ENCODE measurements around the gene C1GALT1.

C1GALT1 gene

GRCh38 chr7:7271094-7271874 lies 88.9 kb downstream of the C1GALT1 start:
- DNase-seq: no peak
- H3K36me3 Mint-ChIP-seq (ENCODE audit: low read depth): no peaks in the 10 kb centered on the region
- no peaks in the 10 kb centered on the region for H3K4me1 Mint-ChIP-seq
- no peaks in the 10 kb centered on the region for H3K27me3 Mint-ChIP-seq (ENCODE audit: low read depth, poor library complexity)
- no peak for TF ChIP-seq CTCF (IDR thresholded peaks at IDR 0.05)
- no peak overlapping the region for H3K27ac Mint-ChIP-seq
- H3K9me3 Mint-ChIP-seq: no peaks in the 10 kb centered on the region
- no peak overlapping the region for H3K4me3 Mint-ChIP-seq

DNA sequence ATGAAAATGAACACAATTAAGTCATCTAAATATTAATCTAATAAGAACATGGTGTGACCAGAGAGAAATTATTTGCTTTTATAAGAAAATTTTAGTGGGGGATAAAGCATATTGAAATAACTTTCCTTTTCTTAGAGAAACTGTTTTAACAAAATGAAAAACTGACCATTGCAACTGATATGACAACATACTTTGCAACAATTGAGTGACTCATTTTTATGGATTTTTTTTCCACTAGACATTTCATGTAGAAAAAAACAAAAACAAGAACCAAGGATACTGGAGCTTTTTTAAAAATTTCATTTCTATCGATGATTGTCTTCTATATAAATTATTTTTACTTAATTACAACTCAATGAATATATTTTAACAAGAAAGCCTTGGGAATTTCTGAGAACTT lies 90.0 kb downstream of the C1GALT1 start:
- no peak overlapping the region for H3K4me3 Mint-ChIP-seq
- H3K4me1 Mint-ChIP-seq: peaks cover 4% of the 10 kb centered on the region
- no peaks in the 10 kb centered on the region for H3K9me3 Mint-ChIP-seq
- H3K27ac Mint-ChIP-seq: no peak overlapping the region
- DNase-seq: no peak
- no peaks in the 10 kb centered on the region for H3K36me3 Mint-ChIP-seq (ENCODE audit: low read depth)
- H3K27me3 Mint-ChIP-seq (ENCODE audit: low read depth, poor library complexity): no peaks in the 10 kb centered on the region
- no peak for TF ChIP-seq CTCF (IDR thresholded peaks at IDR 0.05)

GRCh38 chr7:7274782-7275181 lies 92.4 kb downstream of the C1GALT1 start:
- TF ChIP-seq CTCF (IDR thresholded peaks at IDR 0.05): no peak
- DNase-seq: no peak
- Mint-ChIP-seq H3K27me3 (ENCODE audit: low read depth, poor library complexity) (peaks cover 3% of the 10 kb centered on the region), H3K4me3 (no peak overlapping the region), H3K27ac (no peak overlapping the region), H3K4me1 (peaks cover 4% of the 10 kb centered on the region), H3K9me3 (no peaks in the 10 kb centered on the region), H3K36me3 (ENCODE audit: low read depth) (no peaks in the 10 kb centered on the region)

DNA sequence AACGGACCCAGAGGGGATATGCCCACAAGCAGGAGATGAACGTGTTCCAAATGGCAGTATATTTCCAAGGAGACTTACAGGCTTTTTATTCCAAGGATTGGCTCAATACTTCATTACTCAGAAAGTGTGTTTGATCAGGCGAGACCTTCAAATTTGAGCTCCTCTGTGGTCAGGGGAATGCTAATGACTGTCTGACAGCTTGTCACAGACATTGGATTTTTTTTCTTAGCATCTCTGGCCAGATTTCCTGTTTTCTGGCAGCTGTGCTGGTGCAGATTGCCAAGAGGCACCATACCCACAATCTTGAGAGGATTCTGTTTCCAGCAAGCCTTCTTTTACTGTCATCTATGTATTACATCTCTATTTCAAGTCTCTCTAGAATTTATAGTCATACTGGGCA lies 93.8 kb downstream of the C1GALT1 start:
- no peak for TF ChIP-seq CTCF (IDR thresholded peaks at IDR 0.05)
- Mint-ChIP-seq H3K9me3 (peaks cover 11% of the 10 kb centered on the region), H3K4me1 (peaks cover 4% of the 10 kb centered on the region), H3K27me3 (ENCODE audit: low read depth, poor library complexity) (peaks cover 3% of the 10 kb centered on the region), H3K4me3 (no peak overlapping the region), H3K27ac (no peak overlapping the region), H3K36me3 (ENCODE audit: low read depth) (no peaks in the 10 kb centered on the region)
- DNase-seq: no peak

DNA sequence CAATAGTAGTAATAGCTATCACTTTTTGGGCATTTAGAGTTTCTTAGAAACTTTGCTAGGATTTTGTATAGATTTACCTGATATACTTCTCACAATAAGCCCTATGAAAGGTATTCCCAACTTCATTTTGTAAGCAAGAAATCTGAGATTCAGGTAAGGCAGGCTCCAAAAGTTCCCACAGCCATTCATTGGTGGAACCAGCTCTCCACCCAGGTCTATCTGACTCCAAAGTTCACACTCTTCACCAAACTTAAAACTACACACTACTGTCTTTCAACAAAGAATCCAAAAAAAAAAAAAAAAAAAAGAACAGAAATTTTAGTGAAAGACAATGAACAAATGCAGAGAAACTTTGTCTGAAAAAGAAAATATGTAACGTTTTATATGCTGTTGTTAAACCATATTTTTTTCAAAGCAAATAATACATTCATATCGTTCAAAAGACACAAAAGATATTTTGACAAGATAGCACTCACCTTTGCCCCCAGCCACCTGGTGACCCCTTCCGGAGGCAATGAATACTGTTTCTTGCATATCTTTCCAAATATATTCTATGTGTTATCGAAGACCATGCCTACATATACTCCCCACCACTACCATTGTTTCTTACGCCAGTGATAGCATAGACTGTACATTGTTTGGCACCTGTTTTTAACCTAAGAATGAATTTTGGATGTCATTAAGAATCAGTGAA lies 108.2 kb downstream of the C1GALT1 start:
- peaks cover 12% of the 10 kb centered on the region for H3K9me3 Mint-ChIP-seq
- H3K4me1 Mint-ChIP-seq: no peaks in the 10 kb centered on the region
- H3K36me3 Mint-ChIP-seq (ENCODE audit: low read depth): no peaks in the 10 kb centered on the region
- H3K4me3 Mint-ChIP-seq: no peak overlapping the region
- no peak for DNase-seq
- H3K27ac Mint-ChIP-seq: no peak overlapping the region
- no peak for TF ChIP-seq CTCF (IDR thresholded peaks at IDR 0.05)
- H3K27me3 Mint-ChIP-seq (ENCODE audit: low read depth, poor library complexity): no peaks in the 10 kb centered on the region
